IPS-18c (cell line): ENCODE results near the gene MTURN.

Source experiments
- H3K4me3 ChIP-seq: 2 replicates; pipeline ENCODE4 v1.7.0; 2013; ENCODE audit warnings: low read depth, mild to moderate bottlenecking, low read length, moderate library complexity; ENCODE audit not compliant: insufficient read depth
- H3K9me3 ChIP-seq: one replicate; pipeline ENCODE4 v1.6.1; 2013; ENCODE audit warnings: mild to moderate bottlenecking, low read length, moderate library complexity; ENCODE audit not compliant: control insufficient read depth, insufficient read depth

Gene MTURN

GRCh38 chr7:30206942-30207341 lies 72.2 kb downstream of the MTURN start:
- Histone ChIP-seq H3K9me3 (no peaks in the 10 kb centered on the region), H3K4me3 (no peak overlapping the region)

- Histone ChIP-seq H3K9me3 (no peaks in the 10 kb centered on the region), H3K4me3 (no peak overlapping the region)
Measured at GRCh38 chr7:30207376-30207775, 72.6 kb downstream of the MTURN start.

- no peaks in the 10 kb centered on the region for H3K9me3 ChIP-seq
Measured at GRCh38 chr7:30209951-30210350, 75.2 kb downstream of the MTURN start.

More at GRCh38 chr7:30209951-30210350, 75.2 kb downstream of the MTURN start:
- no peak overlapping the region for H3K4me3 ChIP-seq
